ENCODE results near the gene ATAD3A. TPM values are rescaled to one million over a fixed set of nuclear protein-coding genes. Genes with fewer than 3 reads are reported as not detected.
A peak's percentile ranks its signal among the peaks of the same experiment; 100 is the strongest.

ATAD3A gene
- total and polyA plus RNA-seq, 2 donors = 7.1 to 18.8 TPM

- Histone ChIP-seq H3K27ac (ENCODE audit: low read depth) (no peak overlapping the region), H3K4me1 (ENCODE audit: insufficient read depth) (no peaks in the 10 kb centered on the region), H3K4me3 (ENCODE audit: low read depth, low read length) (no peak overlapping the region), H3K36me3 (ENCODE audit: insufficient read depth) (no peaks in the 10 kb centered on the region)
- no peak for DNase-seq (ENCODE audit: extremely low spot score)
- 87% methylated on average over 31 of the region's 31 CpGs for WGBS
These were observed 55.4 kb downstream of the ATAD3A start for GRCh38 chr1:1567152-1567875.

GRCh38 chr1:1567891-1568291 is 55.9 kb downstream of the ATAD3A start:
- DNase-seq (ENCODE audit: extremely low spot score) = no peak
- Histone ChIP-seq H3K36me3 (ENCODE audit: insufficient read depth) (no peaks in the 10 kb centered on the region), H3K4me1 (ENCODE audit: insufficient read depth) (no peaks in the 10 kb centered on the region), H3K4me3 (ENCODE audit: low read depth, low read length) (no peak overlapping the region), H3K27ac (ENCODE audit: low read depth) (no peak overlapping the region)
- 60% methylated on average over 10 of the region's 10 CpGs for WGBS

- DNase-seq (ENCODE audit: extremely low spot score) = no peak
- Histone ChIP-seq H3K27ac (ENCODE audit: low read depth) (no peak overlapping the region), H3K4me1 (ENCODE audit: insufficient read depth) (no peaks in the 10 kb centered on the region), H3K4me3 (ENCODE audit: low read depth, low read length) (no peak overlapping the region), H3K36me3 (ENCODE audit: insufficient read depth) (no peaks in the 10 kb centered on the region)
- 80% methylated on average over 7 of the region's 7 CpGs for WGBS
These were observed 57.4 kb downstream of the ATAD3A start for GRCh38 chr1:1569341-1569740.

GRCh38 chr1:1573843-1574720 is 62.1 kb downstream of the ATAD3A start:
- peak; percentile 29 for DNase-seq (ENCODE audit: extremely low spot score)
- H3K4me3 ChIP-seq (ENCODE audit: low read depth, low read length) = peak overlapping the region; percentile 100
- under 1% methylated on average over 96 of the region's 96 CpGs for WGBS
- H3K27ac ChIP-seq (ENCODE audit: low read depth) = peak overlapping the region; percentile 100
- no peaks in the 10 kb centered on the region for H3K36me3 ChIP-seq (ENCODE audit: insufficient read depth)
- H3K4me1 ChIP-seq (ENCODE audit: insufficient read depth) = no peaks in the 10 kb centered on the region

- Histone ChIP-seq H3K36me3 (ENCODE audit: insufficient read depth) (no peaks in the 10 kb centered on the region), H3K4me1 (ENCODE audit: insufficient read depth) (no peaks in the 10 kb centered on the region), H3K27ac (ENCODE audit: low read depth) (peak within 1 kb of the TSS; percentile 100), H3K4me3 (ENCODE audit: low read depth, low read length) (peak within 1 kb of the TSS; percentile 100)
- WGBS = under 1% methylated on average over 87 of the region's 87 CpGs
- DNase-seq (ENCODE audit: extremely low spot score) = peak; percentile 72
These were observed 63.0 kb downstream of the ATAD3A start, which contains the start of gene SSU72 for GRCh38 chr1:1574721-1575537. SSU72 (minus strand) TSS chr1:1574863; CDS start chr1:1574557, 306 bp downstream.

- no peak overlapping the region for H3K4me3 ChIP-seq (ENCODE audit: low read depth, low read length)
- no peak overlapping the region for H3K27ac ChIP-seq (ENCODE audit: low read depth)
- 49% methylated on average over 10 of the region's 10 CpGs for WGBS
- H3K4me1 ChIP-seq (ENCODE audit: insufficient read depth) = no peaks in the 10 kb centered on the region
- DNase-seq (ENCODE audit: extremely low spot score) = no peak
- H3K36me3 ChIP-seq (ENCODE audit: insufficient read depth) = no peaks in the 10 kb centered on the region
These were observed 65.5 kb downstream of the ATAD3A start for GRCh38 chr1:1577367-1578011.

GRCh38 chr1:1578371-1578940 is 66.5 kb downstream of the ATAD3A start:
- DNase-seq (ENCODE audit: extremely low spot score) = no peak
- 85% methylated on average over 13 of the region's 13 CpGs for WGBS
- no peak overlapping the region for H3K27ac ChIP-seq (ENCODE audit: low read depth)
- H3K4me3 ChIP-seq (ENCODE audit: low read depth, low read length) = no peak overlapping the region
- no peaks in the 10 kb centered on the region for H3K36me3 ChIP-seq (ENCODE audit: insufficient read depth)
- H3K4me1 ChIP-seq (ENCODE audit: insufficient read depth) = no peaks in the 10 kb centered on the region

GRCh38 chr1:1582585-1583346 is 70.8 kb downstream of the ATAD3A start:
- H3K4me3 ChIP-seq (ENCODE audit: low read depth, low read length) = no peak overlapping the region
- H3K4me1 ChIP-seq (ENCODE audit: insufficient read depth) = no peaks in the 10 kb centered on the region
- H3K27ac ChIP-seq (ENCODE audit: low read depth) = no peak overlapping the region
- DNase-seq (ENCODE audit: extremely low spot score) = no peak
- 69% methylated on average over 9 of the region's 9 CpGs for WGBS
- H3K36me3 ChIP-seq (ENCODE audit: insufficient read depth) = no peaks in the 10 kb centered on the region

GRCh38 chr1:1583347-1584010 is 71.5 kb downstream of the ATAD3A start:
- WGBS = 81% methylated on average over 23 of the region's 23 CpGs
- Histone ChIP-seq H3K27ac (ENCODE audit: low read depth) (no peak overlapping the region), H3K4me1 (ENCODE audit: insufficient read depth) (no peaks in the 10 kb centered on the region), H3K36me3 (ENCODE audit: insufficient read depth) (no peaks in the 10 kb centered on the region), H3K4me3 (ENCODE audit: low read depth, low read length) (no peak overlapping the region)
- DNase-seq (ENCODE audit: extremely low spot score) = no peak
